WTC11 (cell line): ENCODE results near the gene THSD4. TPM values are rescaled to one million over a fixed set of nuclear protein-coding genes. Genes with fewer than 3 reads are reported as not detected.

Experiments
- ATAC-seq: fragments of 200-7000 bp; cut with Tn5 transposase; 2 replicates; pipeline ENCODE4 v1.10.0; 2021; ENCODE audit warnings: mild to moderate bottlenecking, moderate library complexity
- CTCF ChIA-PET: fragments of 300-600 bp; sonication (Branson Sonifier 250); formaldehyde crosslinking; loops from one replicate; lab custom pipeline; 2021; ENCODE audit warnings: antibody characterized with exemption; lab: Charles Lee
- POLR2A ChIA-PET: fragments of 350-600 bp; sonication (Branson Sonifier 250); formaldehyde crosslinking; loops from one replicate; lab custom pipeline; 2021; ENCODE audit warnings: antibody characterized with exemption; lab: Charles Lee
- DNase-seq: peaks from one replicate; pipeline ENCODE4 v3.0.0; 2021; ENCODE audit warnings: low spot score
- H3K27ac Mint-ChIP-seq: 2 replicates; pipeline ENCODE4 v1.8.0; 2021; ENCODE audit warnings: mixed read lengths
- H3K27me3 Mint-ChIP-seq: 2 replicates; pipeline ENCODE4 v1.8.0; 2021; ENCODE audit warnings: low read depth, mild to moderate bottlenecking, moderate library complexity, mixed read lengths
- H3K36me3 Mint-ChIP-seq: 2 replicates; pipeline ENCODE4 v1.8.0; 2021; ENCODE audit warnings: mixed read lengths
- H3K4me1 Mint-ChIP-seq: 2 replicates; pipeline ENCODE4 v1.8.0; 2022; ENCODE audit warnings: mixed read lengths
- H3K4me3 Mint-ChIP-seq: 2 replicates; pipeline ENCODE4 v1.8.0; 2021; ENCODE audit warnings: mild to moderate bottlenecking, moderate library complexity, mixed read lengths
- H3K9me3 Mint-ChIP-seq: 2 replicates; pipeline ENCODE4 v1.8.0; 2021; ENCODE audit warnings: mixed read lengths
- ELF4 ChIP-seq: sonication (generic); formaldehyde crosslinking; IDR thresholded peaks from 2 replicates; pipeline ENCODE4 v1.8.1; 2022; ENCODE audit warnings: low read depth, mild to moderate bottlenecking, moderate library complexity, missing genetic modification reagents
- HMGA2 ChIP-seq: fragments of 250-450 bp; sonication (Bioruptor Pico); IDR thresholded peaks from 2 replicates; pipeline ENCODE4 v1.4.0; 2021; ENCODE audit warnings: mild to moderate bottlenecking, moderate library complexity
- MXD4 ChIP-seq: fragments of 250-450 bp; sonication (Bioruptor Pico); IDR thresholded peaks from 2 replicates; pipeline ENCODE4 v1.8.0; 2021; ENCODE audit warnings: mild to moderate bottlenecking, moderate library complexity, borderline replicate concordance
- NFYB ChIP-seq: sonication (generic); formaldehyde crosslinking; conservative IDR thresholded peaks from 2 replicates; pipeline ENCODE4 v1.8.0; 2022; ENCODE audit warnings: low read depth, missing genetic modification reagents
- NR2C2 ChIP-seq: sonication (generic); formaldehyde crosslinking; IDR thresholded peaks from 2 replicates; pipeline ENCODE4 v1.8.0; 2022; ENCODE audit warnings: mild to moderate bottlenecking, missing genetic modification reagents
- NR3C1 ChIP-seq: sonication (generic); formaldehyde crosslinking; conservative IDR thresholded peaks from 2 replicates; pipeline ENCODE4 v1.8.1; 2023; ENCODE audit warnings: low read depth, mild to moderate bottlenecking, missing genetic modification reagents
- RELA ChIP-seq: sonication (generic); formaldehyde crosslinking; IDR thresholded peaks from 2 replicates; pipeline ENCODE4 v1.8.1; 2022; ENCODE audit warnings: missing genetic modification reagents, mild to moderate bottlenecking, borderline replicate concordance
- SMAD3 ChIP-seq: sonication (generic); formaldehyde crosslinking; IDR thresholded peaks from 2 replicates; pipeline ENCODE4 v1.8.0; 2022; ENCODE audit warnings: missing genetic modification reagents, mild to moderate bottlenecking, borderline replicate concordance
- TEAD4 ChIP-seq: sonication (generic); formaldehyde crosslinking; IDR thresholded peaks from 2 replicates; pipeline ENCODE4 v1.8.0; 2022; ENCODE audit warnings: mild to moderate bottlenecking, missing genetic modification reagents
- ZNF396 ChIP-seq: fragments of 250-450 bp; sonication (Bioruptor Pico); IDR thresholded peaks from 2 replicates; pipeline ENCODE4 v1.8.0; 2021; ENCODE audit warnings: mild to moderate bottlenecking, moderate library complexity, borderline replicate concordance
- total RNA-seq: library from RNA; stranded (reverse); gene quantifications from 3 replicates; pipeline ENCODE4 v1.2.3, GENCODE V29; 2021
- TF ChIP-seq, protein P1 (sequence below): sonication (generic); formaldehyde crosslinking; conservative IDR thresholded peaks from 2 replicates; pipeline ENCODE4 v1.8.1; 2022; ENCODE audit warnings: mild to moderate bottlenecking, missing genetic modification reagents
- TF ChIP-seq, protein P2 (sequence below): sonication (generic); formaldehyde crosslinking; IDR thresholded peaks from 2 replicates; pipeline ENCODE4 v1.8.1; 2022; ENCODE audit warnings: missing genetic modification reagents, borderline replicate concordance
- TF ChIP-seq, protein P3 (sequence below): sonication (generic); formaldehyde crosslinking; IDR thresholded peaks from 2 replicates; pipeline ENCODE4 v1.8.0; 2022; ENCODE audit warnings: mild to moderate bottlenecking, missing genetic modification reagents
- TF ChIP-seq, protein P4 (sequence below): fragments of 250-450 bp; sonication (Bioruptor Pico); IDR thresholded peaks from 2 replicates; pipeline ENCODE4 v1.8.0; 2021; ENCODE audit warnings: mild to moderate bottlenecking
- TF ChIP-seq, protein P5 (sequence below): sonication (generic); formaldehyde crosslinking; IDR thresholded peaks from 2 replicates; pipeline ENCODE4 v1.8.0; 2022; ENCODE audit warnings: mild to moderate bottlenecking, missing genetic modification reagents
- TF ChIP-seq, protein P6 (sequence below): sonication (generic); formaldehyde crosslinking; IDR thresholded peaks from 2 replicates; pipeline ENCODE4 v1.8.0; 2022; ENCODE audit warnings: mild to moderate bottlenecking, missing genetic modification reagents
- TF ChIP-seq, protein P7 (sequence below): sonication (generic); formaldehyde crosslinking; IDR thresholded peaks from 2 replicates; pipeline ENCODE4 v1.8.1; 2023; ENCODE audit warnings: mild to moderate bottlenecking, missing genetic modification reagents, moderate library complexity
- TF ChIP-seq, protein P8 (sequence below): fragments of 250-450 bp; sonication (Bioruptor Pico); IDR thresholded peaks from 2 replicates; pipeline ENCODE4 v2.1.2; 2022; ENCODE audit warnings: mild to moderate bottlenecking, moderate library complexity
- TF ChIP-seq, protein P9 (sequence below): sonication (generic); formaldehyde crosslinking; IDR thresholded peaks from 2 replicates; pipeline ENCODE4 v1.8.1; 2023; ENCODE audit warnings: mild to moderate bottlenecking, missing genetic modification reagents

Gene THSD4
- total RNA-seq, 1 experiment from 2014 or later = 7.8 TPM

DNA sequence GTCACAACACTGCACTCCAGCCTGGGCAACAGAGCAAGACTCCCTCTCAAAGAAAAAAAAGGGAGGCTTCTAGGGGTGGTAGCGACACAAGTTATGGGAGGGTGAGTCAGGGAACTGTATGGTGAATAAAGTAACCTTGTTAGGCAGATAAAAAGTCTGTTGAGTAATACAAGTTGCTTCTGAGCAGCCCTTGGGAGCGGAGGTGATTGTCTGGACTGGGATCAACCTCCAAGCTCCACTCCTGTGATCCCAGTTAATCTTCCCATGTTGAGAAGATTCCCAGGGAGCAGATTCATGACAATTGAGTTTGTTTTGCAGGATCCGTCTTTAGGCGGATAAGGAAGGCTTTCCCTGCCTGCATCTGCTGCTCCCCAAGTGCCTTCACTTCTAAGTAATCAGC lies 335.9 kb downstream of the THSD4 start:
- Mint-ChIP-seq H3K4me3 (no peak overlapping the region), H3K36me3 (no peaks in the 10 kb centered on the region), H3K4me1 (peaks cover 18% of the 10 kb centered on the region), H3K9me3 (no peaks in the 10 kb centered on the region), H3K27me3 (no peaks in the 10 kb centered on the region), H3K27ac (no peak overlapping the region)
- POLR2A ChIA-PET = no interaction called here
- no peak for ATAC-seq
- TF ChIP-seq, protein P1, sequence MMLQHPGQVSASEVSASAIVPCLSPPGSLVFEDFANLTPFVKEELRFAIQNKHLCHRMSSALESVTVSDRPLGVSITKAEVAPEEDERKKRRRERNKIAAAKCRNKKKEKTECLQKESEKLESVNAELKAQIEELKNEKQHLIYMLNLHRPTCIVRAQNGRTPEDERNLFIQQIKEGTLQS (CRISPR knock-in tag) = no peak
- TF ChIP-seq, protein P2, sequence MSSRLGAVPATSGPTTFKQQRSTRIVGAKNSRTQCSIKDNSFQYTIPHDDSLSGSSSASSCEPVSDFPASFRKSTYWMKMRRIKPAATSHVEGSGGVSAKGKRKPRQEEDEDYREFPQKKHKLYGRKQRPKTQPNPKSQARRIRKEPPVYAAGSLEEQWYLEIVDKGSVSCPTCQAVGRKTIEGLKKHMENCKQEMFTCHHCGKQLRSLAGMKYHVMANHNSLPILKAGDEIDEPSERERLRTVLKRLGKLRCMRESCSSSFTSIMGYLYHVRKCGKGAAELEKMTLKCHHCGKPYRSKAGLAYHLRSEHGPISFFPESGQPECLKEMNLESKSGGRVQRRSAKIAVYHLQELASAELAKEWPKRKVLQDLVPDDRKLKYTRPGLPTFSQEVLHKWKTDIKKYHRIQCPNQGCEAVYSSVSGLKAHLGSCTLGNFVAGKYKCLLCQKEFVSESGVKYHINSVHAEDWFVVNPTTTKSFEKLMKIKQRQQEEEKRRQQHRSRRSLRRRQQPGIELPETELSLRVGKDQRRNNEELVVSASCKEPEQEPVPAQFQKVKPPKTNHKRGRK (CRISPR knock-in tag) = no peak
- TF ChIP-seq HMGA2 (CRISPR knock-in tag) = no peak
- TF ChIP-seq ZNF396 (CRISPR knock-in tag) = no peak
- no peak for TF ChIP-seq TEAD4 (CRISPR knock-in tag)
- TF ChIP-seq, protein P3, sequence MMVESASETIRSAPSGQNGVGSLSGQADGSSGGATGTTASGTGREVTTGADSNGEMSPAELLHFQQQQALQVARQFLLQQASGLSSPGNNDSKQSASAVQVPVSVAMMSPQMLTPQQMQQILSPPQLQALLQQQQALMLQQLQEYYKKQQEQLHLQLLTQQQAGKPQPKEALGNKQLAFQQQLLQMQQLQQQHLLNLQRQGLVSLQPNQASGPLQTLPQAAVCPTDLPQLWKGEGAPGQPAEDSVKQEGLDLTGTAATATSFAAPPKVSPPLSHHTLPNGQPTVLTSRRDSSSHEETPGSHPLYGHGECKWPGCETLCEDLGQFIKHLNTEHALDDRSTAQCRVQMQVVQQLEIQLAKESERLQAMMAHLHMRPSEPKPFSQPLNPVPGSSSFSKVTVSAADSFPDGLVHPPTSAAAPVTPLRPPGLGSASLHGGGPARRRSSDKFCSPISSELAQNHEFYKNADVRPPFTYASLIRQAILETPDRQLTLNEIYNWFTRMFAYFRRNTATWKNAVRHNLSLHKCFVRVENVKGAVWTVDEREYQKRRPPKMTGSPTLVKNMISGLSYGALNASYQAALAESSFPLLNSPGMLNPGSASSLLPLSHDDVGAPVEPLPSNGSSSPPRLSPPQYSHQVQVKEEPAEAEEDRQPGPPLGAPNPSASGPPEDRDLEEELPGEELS (CRISPR knock-in tag) = no peak
- TF ChIP-seq, protein P4, sequence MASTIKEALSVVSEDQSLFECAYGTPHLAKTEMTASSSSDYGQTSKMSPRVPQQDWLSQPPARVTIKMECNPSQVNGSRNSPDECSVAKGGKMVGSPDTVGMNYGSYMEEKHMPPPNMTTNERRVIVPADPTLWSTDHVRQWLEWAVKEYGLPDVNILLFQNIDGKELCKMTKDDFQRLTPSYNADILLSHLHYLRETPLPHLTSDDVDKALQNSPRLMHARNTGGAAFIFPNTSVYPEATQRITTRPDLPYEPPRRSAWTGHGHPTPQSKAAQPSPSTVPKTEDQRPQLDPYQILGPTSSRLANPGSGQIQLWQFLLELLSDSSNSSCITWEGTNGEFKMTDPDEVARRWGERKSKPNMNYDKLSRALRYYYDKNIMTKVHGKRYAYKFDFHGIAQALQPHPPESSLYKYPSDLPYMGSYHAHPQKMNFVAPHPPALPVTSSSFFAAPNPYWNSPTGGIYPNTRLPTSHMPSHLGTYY (CRISPR knock-in tag) = no peak
- TF ChIP-seq, protein P5, sequence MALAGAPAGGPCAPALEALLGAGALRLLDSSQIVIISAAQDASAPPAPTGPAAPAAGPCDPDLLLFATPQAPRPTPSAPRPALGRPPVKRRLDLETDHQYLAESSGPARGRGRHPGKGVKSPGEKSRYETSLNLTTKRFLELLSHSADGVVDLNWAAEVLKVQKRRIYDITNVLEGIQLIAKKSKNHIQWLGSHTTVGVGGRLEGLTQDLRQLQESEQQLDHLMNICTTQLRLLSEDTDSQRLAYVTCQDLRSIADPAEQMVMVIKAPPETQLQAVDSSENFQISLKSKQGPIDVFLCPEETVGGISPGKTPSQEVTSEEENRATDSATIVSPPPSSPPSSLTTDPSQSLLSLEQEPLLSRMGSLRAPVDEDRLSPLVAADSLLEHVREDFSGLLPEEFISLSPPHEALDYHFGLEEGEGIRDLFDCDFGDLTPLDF = no peak
- CTCF ChIA-PET = interaction anchor here (1.0 to 2.2 kb wide), 5 partner anchors 33 to 350 kb away, joined by 3 to 7 read pairs (median 4); no protein-coding TSS in a partner anchor
- DNase-seq = no peak

DNA sequence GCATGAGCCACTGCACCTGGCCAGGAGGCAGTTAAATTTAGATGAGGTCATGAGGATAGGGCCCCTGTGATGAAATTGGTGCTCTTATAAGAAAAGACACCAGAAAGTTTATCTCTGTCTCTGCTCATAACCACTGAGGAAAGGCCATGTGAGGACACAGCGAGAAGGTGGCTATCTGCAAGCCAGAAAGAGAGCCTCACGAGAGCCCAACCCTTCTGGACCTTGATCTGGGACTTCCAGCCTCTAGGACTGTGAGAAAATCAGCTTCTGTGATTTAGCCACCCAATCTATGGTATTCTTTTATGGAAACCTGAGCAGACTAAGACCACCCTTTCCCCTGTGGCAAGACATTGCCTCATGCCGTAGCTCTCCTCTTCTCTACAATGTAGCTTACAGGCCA lies 337.6 kb downstream of the THSD4 start:
- H3K4me3 Mint-ChIP-seq = no peak overlapping the region
- TF ChIP-seq NR2C2 (CRISPR knock-in tag) (no peak), NFYB (CRISPR knock-in tag) (no peak)
- TF ChIP-seq, protein P6, sequence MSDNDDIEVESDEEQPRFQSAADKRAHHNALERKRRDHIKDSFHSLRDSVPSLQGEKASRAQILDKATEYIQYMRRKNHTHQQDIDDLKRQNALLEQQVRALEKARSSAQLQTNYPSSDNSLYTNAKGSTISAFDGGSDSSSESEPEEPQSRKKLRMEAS (CRISPR knock-in tag) = no peak
- H3K27me3 Mint-ChIP-seq = no peaks in the 10 kb centered on the region
- no peaks in the 10 kb centered on the region for H3K36me3 Mint-ChIP-seq
- DNase-seq (no peak), ATAC-seq (no peak)
- CTCF ChIA-PET = no interaction called here
- no peak overlapping the region for H3K27ac Mint-ChIP-seq
- H3K9me3 Mint-ChIP-seq = no peaks in the 10 kb centered on the region
- peaks cover 12% of the 10 kb centered on the region for H3K4me1 Mint-ChIP-seq
- POLR2A ChIA-PET = interaction anchor here (0.6 kb wide), 1 partner anchor 240 kb away, joined by 4 read pairs; no protein-coding TSS in a partner anchor

DNA sequence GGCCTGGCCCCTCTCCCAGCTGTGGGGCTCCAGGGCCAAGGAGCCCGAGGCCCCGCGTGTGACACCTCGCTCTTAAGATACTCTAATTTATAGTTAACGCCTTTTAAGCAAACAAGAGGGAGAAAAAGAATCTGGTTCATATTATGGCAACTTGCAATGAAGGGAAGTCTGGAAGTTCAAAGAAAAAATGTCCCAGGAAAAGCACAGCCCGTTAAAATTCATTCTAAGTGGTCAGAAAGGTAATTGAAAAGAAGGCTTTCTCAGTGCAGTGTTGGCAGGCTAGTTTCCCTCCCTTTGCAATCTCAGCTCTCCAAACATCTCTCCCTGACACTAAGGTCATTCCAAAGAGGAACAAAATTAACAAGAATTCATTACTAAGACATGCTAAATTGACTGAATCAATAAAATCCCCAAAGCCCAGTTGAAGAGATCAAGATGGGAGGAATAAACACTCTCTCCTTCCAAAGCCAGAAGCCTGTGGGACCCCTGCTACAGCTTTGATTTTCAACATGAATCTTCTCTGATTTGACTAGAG lies 339.3 kb downstream of the THSD4 start:
- no peak for ATAC-seq
- no peak for DNase-seq
- Mint-ChIP-seq H3K9me3 (no peaks in the 10 kb centered on the region), H3K4me3 (no peak overlapping the region), H3K27me3 (no peaks in the 10 kb centered on the region), H3K36me3 (no peaks in the 10 kb centered on the region), H3K27ac (no peak overlapping the region), H3K4me1 (peaks cover 12% of the 10 kb centered on the region)
- POLR2A ChIA-PET = no interaction called here
- TF ChIP-seq NR3C1 = no peak
- TF ChIP-seq ELF4 (CRISPR knock-in tag) = no peak
- TF ChIP-seq, protein P7, sequence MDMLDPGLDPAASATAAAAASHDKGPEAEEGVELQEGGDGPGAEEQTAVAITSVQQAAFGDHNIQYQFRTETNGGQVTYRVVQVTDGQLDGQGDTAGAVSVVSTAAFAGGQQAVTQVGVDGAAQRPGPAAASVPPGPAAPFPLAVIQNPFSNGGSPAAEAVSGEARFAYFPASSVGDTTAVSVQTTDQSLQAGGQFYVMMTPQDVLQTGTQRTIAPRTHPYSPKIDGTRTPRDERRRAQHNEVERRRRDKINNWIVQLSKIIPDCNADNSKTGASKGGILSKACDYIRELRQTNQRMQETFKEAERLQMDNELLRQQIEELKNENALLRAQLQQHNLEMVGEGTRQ = no peak
- TF ChIP-seq SMAD3 (CRISPR knock-in tag) = no peak
- no peak for TF ChIP-seq MXD4 (CRISPR knock-in tag)
- TF ChIP-seq, protein P8, sequence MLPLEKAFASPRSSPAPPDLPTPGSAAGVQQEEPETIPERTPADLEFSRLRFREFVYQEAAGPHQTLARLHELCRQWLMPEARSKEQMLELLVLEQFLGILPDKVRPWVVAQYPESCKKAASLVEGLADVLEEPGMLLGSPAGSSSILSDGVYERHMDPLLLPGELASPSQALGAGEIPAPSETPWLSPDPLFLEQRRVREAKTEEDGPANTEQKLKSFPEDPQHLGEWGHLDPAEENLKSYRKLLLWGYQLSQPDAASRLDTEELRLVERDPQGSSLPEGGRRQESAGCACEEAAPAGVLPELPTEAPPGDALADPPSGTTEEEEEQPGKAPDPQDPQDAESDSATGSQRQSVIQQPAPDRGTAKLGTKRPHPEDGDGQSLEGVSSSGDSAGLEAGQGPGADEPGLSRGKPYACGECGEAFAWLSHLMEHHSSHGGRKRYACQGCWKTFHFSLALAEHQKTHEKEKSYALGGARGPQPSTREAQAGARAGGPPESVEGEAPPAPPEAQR (CRISPR knock-in tag) = no peak
- TF ChIP-seq, protein P9, sequence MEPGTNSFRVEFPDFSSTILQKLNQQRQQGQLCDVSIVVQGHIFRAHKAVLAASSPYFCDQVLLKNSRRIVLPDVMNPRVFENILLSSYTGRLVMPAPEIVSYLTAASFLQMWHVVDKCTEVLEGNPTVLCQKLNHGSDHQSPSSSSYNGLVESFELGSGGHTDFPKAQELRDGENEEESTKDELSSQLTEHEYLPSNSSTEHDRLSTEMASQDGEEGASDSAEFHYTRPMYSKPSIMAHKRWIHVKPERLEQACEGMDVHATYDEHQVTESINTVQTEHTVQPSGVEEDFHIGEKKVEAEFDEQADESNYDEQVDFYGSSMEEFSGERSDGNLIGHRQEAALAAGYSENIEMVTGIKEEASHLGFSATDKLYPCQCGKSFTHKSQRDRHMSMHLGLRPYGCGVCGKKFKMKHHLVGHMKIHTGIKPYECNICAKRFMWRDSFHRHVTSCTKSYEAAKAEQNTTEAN (CRISPR knock-in tag) = no peak
- no peak for TF ChIP-seq RELA (CRISPR knock-in tag)
- CTCF ChIA-PET = interaction anchor here (0.8 to 1.1 kb wide), 2 partner anchors 31 to 289 kb away, joined by 3 read pairs; no protein-coding TSS in a partner anchor
